Bronchial smooth muscle cell (primary cell): ENCODE measurements around the gene OPN4. TPM values are rescaled to one million over a fixed set of nuclear protein-coding genes. Genes with fewer than 3 reads are reported as not detected.

Source experiments
- total RNA-seq: library from RNA; depleted of rRNA; stranded (reverse); fragments of >200 nt; gene quantifications from 2 replicates; pipeline ENCODE4 v1.2.1, GENCODE V29; 2014

The OPN4 gene, protein sequence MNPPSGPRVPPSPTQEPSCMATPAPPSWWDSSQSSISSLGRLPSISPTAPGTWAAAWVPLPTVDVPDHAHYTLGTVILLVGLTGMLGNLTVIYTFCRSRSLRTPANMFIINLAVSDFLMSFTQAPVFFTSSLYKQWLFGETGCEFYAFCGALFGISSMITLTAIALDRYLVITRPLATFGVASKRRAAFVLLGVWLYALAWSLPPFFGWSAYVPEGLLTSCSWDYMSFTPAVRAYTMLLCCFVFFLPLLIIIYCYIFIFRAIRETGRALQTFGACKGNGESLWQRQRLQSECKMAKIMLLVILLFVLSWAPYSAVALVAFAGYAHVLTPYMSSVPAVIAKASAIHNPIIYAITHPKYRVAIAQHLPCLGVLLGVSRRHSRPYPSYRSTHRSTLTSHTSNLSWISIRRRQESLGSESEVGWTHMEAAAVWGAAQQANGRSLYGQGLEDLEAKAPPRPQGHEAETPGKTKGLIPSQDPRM
- total RNA-seq: not detected in 2 replicates

DNA sequence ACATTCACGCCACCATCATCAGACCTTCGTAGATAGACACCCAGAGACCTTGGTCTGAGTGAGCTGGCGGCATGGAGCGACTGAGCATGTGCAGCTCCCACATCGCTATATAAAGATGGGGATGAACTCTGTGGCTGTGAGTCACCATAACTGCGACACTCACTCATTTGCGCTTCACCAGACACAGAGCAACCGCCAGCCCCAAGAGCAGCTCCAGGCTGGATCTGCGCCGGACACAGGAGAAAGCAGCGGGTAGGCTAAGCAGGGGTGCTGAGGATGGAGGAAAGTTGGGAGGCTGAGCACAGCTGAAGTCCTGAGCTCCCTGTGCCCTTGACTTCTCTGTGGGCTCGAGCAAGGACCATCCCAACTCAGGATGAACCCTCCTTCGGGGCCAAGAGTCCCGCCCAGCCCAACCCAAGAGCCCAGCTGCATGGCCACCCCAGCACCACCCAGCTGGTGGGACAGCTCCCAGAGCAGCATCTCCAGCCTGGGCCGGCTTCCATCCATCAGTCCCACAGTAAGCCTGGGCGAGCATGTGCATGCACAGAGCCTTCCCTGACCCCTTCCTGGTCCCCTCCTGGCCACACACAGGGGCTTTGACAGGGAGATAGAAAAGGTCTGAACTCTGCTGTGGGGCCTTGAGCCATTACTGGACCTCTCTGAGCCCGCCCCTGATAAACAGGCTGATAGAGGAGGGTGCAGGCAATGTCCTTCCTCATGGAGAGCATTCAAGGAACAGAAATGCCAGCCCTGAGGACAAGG, at the start of gene OPN4:
Gene OPN4 (plus strand): TSS at position 137 of the 762 bp plus-strand sequence. CDS start 237 bp downstream, at position 374.

DNA sequence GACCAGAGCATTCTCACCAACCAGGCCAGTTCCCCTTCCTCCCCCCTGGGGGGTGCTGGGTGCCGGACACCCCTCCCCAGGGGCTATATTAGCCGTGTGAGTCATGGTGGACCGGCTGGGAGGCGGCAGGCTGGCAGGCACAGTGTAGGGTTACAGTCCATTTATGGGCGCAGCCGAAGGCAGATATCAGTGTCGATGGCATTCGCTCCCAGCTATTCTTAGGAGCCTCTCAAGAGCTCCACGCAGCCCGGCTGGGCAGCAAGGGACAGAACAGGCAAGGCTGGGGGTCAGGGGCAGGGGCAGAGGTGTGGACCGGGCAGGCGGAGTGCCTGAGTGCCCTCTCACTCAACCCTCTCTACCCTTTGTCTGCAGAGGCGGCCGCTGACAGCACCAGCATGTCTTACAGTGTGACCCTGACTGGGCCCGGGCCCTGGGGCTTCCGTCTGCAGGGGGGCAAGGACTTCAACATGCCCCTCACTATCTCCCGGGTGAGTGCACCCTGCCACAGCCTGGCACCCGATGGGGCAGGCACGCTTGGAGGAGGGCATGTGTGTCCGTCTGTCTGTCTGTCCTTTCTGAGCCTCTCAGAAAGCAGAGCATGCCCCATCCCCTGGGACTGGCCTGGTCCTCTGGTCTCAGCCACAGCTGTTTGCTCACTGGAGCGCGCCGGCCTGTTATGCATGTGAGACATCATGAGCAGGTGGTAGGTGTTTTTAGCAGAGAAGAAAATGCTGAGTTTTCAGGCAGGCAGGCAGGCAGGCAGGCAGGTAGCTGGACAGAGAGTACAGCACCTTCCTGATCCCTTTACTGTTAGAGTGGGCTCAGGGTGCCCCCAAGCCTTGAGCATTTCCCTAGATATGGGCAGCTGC, 14.2 kb downstream of the OPN4 start, which contains the start of gene LDB3:
Gene LDB3 (plus strand): TSS at position 215 of the 869 bp plus-strand sequence. CDS start 181 bp downstream, at position 396.

Other genes with a start within 250 kb of the OPN4 start
- 42.0 and 42.1 TPM in 2 replicates for gene WAPL, start 132.8 kb upstream of the OPN4 start, total RNA-seq
- under 0.01 and 0.09 TPM in 2 replicates for gene LDB3, start 14.0 kb downstream of the OPN4 start, total RNA-seq
- gene BMPR1A, start 102.1 kb downstream of the OPN4 start, total RNA-seq: 41.3 and 47.3 TPM in 2 replicates